EL (cell line): ENCODE data around the gene ACSL1.

ENCODE experiments used
- DNase-seq: peaks from one replicate; pipeline ENCODE4 v3.0.0-alpha.2; 2016

Gene ACSL1

GRCh38 chr4:184810720-184811119, 15.0 kb downstream of the ACSL1 start:
- DNase-seq: no peak

GRCh38 chr4:184808713-184809050, 17.1 kb downstream of the ACSL1 start:
- no peak for DNase-seq

GRCh38 chr4:184807797-184808712, 17.7 kb downstream of the ACSL1 start:
- peak; percentile 53 for DNase-seq

GRCh38 chr4:184807256-184807655, 18.5 kb downstream of the ACSL1 start:
- no peak for DNase-seq

DNA sequence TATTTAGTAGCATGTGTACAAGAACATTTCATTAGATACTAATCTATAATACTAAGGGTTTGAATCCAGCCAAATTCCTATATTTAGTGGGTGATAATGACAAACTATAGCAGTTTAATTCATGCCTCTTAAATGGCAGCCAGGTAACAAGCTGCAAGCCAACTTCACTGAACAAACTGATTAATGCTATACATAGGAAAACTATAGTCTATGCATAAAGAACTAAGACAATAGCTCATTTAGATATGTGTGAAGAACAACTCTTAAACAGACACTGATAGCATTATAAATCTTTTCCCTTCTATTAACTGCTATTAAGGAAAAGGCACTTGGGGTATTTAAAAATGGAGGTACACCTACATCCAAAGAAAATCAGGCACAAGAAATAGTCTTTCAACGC, 19.1 kb downstream of the ACSL1 start:
- no peak for DNase-seq

DNA sequence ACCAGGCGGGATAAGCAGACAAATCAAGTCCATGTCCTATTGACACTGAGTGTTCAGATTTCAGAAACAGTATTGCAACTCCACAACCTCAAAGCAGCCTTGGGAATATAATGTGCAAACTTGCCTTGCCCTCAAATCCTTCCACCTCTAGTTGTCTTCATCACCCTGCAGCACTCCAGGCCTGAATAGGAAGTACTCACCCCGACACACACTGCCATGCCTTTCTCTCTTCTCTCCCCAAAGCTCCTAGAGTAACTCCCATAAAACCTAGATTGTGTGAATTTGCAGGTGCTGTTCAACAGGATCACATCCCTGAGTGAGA, 19.6 kb downstream of the ACSL1 start:
- DNase-seq: no peak

GRCh38 chr4:184805462-184806228, 20.1 kb downstream of the ACSL1 start:
- no peak for DNase-seq

DNA sequence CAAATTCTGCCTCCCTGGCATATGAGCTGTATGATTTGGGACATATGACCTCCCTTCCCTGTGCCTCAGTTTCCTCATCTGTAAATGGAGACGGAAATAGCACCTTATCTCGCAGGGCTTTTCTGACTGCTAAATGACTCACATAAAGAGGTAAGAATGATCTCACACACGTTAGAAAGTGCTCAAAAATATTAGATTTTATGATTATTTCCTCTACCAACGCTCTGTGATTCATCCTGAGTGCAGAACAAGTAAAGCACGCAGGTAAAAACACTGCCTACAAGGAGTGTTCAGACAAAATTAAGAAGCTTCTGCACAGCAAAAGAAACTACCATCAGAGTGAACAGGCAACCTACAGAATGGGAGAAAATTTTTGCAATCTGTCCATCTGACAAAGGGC, 21.1 kb downstream of the ACSL1 start:
- DNase-seq: no peak

DNA sequence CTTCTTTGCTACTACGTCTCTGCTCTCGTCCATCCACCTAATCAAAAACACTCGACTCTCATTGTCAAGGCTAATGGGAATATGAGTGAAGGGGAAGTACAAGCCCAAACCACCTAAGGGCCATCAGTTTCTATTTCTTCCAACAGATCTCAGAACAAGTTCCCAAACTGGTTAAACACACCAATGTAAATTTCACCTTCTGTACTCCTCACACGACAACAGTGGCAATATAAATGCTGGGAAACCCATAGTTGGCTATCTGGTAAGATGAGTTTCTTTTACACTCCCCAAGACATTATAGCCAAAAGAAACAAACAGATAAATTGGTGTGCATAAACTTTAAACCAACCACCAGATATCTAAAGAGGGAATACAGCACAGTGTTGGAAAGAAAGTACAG, 21.9 kb downstream of the ACSL1 start:
- DNase-seq: no peak

DNA sequence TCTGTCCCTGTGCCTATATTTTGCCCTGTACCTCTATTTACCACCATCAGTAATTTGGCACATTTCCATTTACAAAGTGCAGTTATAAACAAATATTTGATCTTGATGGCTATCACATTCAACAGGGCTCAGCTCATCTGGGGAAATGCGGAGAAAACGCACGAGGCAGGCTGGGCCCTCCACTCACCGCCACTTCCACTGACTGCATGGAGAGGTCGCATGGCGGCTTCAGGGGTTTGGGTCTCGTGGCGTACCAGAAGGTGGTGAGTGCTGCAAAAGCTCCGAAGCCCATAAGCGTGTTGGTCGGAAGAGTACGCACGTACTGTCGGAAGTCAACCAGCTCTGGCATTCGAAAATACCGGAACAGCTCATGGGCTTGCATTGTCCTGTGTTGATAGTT, 22.6 kb downstream of the ACSL1 start:
- DNase-seq: no peak

- DNase-seq: no peak
Measured at GRCh38 chr4:184802697-184803015, 23.1 kb downstream of the ACSL1 start.

DNA sequence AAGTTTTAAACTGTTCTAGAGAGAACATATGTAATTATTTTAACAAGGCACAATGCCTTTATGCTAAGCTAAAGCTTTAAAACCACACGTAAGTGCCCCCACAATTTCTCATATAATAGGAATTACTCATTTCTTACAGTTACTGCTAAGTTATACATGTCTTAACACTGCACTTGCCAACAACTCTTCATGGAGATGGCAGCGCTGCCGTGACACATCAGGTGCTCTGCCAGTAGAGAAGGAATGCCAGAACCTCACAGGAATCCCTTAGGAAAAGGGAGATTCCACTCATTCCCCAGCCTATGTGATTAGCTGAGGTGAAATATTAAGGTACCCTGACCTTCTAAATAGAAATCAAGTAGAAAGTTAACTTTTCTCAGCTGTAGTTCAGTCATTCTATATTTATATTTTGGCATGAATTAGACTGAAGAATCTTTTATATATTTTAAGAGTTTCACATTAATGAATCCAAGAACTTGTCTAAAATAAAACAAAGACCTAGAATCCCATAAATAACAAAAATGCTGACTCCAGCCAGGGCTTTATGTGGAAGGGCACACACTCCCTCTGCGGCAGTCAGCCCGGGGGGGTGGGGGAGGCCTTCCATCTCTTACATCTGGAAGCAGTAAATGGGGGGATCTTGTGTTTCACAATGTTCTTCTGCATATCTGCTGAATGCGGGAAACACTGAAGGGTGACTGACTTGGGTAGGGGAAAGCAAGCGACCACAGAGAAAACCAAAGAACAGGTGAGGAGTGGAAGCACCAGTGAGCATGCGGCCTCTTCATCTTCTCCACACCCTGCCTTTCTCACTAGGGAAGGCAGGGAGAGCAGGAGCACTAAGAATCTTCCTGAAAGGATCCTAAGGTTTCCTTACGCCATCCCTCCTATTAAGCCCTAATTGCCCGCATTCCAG, 23.7 kb downstream of the ACSL1 start:
- DNase-seq: no peak

GRCh38 chr4:184798504-184798903, 27.3 kb downstream of the ACSL1 start:
- no peak for DNase-seq

DNA sequence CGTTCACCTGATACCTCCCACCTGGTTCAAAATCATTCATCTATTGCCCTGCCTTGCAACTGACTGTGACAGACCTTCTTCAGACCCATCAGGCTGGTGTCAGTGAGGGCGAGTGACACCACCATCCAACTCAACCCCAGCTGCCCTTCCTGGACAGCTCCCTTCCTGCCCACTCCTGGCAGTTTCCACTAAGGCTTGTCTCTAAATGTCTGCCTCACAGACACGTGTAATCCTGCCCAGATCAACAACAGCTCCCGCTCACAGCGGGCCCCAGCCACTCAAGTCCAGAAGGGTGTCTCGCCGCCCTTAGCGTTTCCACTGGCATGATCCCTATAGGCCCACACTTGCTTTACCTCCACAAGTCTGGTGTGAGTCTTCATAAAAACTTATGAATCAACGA, 28.9 kb downstream of the ACSL1 start:
- no peak for DNase-seq

GRCh38 chr4:184795214-184795844, 30.4 kb downstream of the ACSL1 start:
- DNase-seq: no peak

- no peak for DNase-seq
Measured at GRCh38 chr4:184794470-184794869, 31.3 kb downstream of the ACSL1 start.

- no peak for DNase-seq
Measured at GRCh38 chr4:184793735-184794355, 31.9 kb downstream of the ACSL1 start.

GRCh38 chr4:184792950-184793555, 32.7 kb downstream of the ACSL1 start:
- DNase-seq: peak; percentile 91

- no peak for DNase-seq
Measured at GRCh38 chr4:184792334-184792733, 33.4 kb downstream of the ACSL1 start.

DNA sequence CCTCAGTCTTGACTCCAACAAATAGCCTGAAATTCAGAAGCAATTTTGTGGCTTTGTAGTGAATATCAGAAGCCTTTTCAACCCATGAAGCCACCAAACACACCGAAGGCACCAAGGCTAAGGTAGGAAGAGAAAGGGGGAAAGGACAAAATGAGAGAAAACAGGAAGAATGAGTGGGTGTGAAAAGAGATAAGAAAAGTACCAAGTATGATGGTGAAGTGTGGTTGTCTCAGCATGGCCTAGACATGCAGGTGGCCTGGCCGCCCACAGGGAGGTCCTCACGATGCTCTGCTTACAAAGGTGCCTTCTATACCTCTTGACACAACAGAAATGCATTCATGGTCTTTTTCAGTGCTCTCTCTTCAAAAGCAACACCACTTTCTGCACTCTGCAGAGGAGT, 34.9 kb downstream of the ACSL1 start:
- DNase-seq: no peak

DNA sequence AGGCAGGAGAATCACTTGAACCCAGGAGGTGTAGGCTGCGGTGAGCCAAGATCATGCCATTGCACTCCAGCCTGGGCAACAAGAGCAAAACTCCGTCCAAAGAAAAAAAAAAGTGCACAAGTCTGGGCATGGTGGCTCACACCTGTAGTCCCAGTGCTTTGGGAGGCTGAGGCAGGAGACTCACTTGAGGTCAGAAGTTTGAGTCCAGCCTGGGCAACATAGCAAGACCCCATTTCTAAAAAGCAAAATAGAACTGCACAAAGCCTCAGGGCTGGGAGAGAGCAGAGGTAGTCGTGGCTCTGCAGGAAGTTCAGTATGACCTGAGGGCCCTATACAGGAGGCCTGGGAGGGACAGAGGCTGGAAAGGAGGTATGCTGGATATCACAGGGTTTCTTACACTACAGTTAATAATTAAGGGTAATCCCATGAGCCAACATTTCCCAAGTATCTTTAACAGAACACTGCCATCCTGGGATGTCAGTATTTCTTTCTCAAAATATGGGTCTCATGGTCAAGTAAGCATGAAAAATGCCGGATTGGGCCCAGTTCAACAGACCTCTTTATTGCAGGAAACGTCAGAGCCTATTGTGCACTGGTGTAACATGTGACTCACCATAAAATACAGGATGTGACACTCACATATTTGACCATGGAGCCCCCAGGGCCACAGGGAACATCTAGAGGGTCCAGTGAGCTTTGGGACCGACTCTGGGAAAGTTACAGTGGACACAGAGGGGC, 37.8 kb downstream of the ACSL1 start:
- DNase-seq: no peak
